ENCODE measurements around the gene RBM22. TPM values are rescaled to one million over a fixed set of nuclear protein-coding genes. Genes with fewer than 3 reads are reported as not detected.

RBM22 gene
- total and polyA plus RNA-seq, 10 of the 15 experiments (the other 5 are each of a cell fraction or from before 2014, with no cell fraction given) = 26.3 to 66.4 (median 43.0) TPM

- no peak for TF ChIP-seq TCF7 (IDR thresholded peaks at IDR 0.05; ENCODE audit: borderline replicate concordance)
Measured at GRCh38 chr5:150648294-150649107, 52.4 kb downstream of the RBM22 start (continued).

DNA sequence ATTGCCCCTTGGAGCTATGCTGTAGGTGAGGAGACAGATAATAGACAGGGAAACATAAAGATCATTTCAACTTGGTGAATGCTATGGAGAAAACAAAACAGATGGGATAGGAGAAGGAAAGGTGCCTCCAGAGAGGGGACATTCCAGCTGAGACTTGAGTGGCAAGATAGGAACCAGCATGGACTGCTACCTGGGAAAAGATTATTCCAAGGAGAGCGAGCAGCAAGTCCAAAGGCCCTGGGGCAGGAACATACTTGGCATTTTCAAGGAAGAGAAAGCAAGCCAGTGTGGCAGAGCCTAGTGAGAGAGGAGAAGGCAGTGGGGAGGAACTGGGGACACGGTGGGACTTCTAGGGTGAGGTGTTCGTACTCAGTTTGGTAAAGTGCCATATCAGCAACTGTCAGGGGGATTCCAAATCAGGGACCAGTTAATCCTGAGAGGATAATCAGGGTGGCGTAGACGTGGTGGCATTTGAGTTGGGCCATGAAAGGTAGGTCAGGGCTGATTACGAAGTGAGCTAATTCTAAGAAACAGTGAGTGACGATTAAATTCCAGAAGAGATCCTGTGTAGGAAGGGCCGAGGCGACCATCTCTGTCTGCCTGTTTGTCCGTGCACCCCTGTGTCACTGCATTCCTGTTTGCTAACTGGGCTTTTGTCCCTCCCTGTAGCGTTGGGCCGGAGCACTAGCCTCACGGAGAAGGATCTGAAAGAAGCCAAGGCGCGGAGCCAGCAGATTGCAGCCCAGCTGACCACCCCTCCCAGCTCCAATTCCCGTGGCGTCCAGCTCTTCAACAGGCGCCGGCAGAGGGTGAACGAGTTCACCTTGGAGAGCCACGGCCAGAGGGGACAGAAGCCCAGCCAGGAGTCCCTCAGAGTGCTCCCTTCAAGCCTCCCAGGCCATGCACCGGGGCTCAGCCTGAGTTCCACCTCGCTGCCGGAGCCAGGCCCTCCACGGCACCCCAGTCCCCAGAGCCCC lies 53.3 kb downstream of the RBM22 start:
- in situ Hi-C loops (cut with MboI) (no loop called here), intact Hi-C loops (cut with micrococcal nuclease; ENCODE audit: unreplicated experiment) (no loop called here)
- Histone ChIP-seq H3K4me3 (no peak overlapping the region), H3K27me3 (replicated peaks in 1 of 2; ENCODE audit: control insufficient read depth in 2 of 2, insufficient read depth in 2 of 2, low read length in 1 of 2) (no peaks in the 10 kb centered on the region), H3K9ac (ENCODE audit: control insufficient read depth, insufficient read depth, low read length) (no peak overlapping the region), H2AFZ (ENCODE audit: control insufficient read depth, low read depth, low read length) (no peak overlapping the region), H3K4me1 (ENCODE audit: control insufficient read depth, insufficient read depth, low read length) (0 out of 2 replicates have a peak, but pooled peaks cover 3% of the 10 kb centered on the region), H3K79me2 (ENCODE audit: control insufficient read depth, insufficient read depth, low read length) (no peaks in the 10 kb centered on the region), H3K9me3 (replicated peaks; ENCODE audit: control insufficient read depth, insufficient read depth, low read length) (no peaks in the 10 kb centered on the region), H3K27ac (ENCODE audit: control insufficient read depth, insufficient read depth) (no peak overlapping the region), H4K20me1 (ENCODE audit: control insufficient read depth, insufficient read depth) (no peaks in the 10 kb centered on the region), H3K36me3 (ENCODE audit: control insufficient read depth in 2 of 2, insufficient read depth in 2 of 2, low read length in 1 of 2) (no peaks in the 10 kb centered on the region), H3K4me2 (ENCODE audit: control insufficient read depth, insufficient read depth) (no peak overlapping the region)
- 63% methylated on average over 25 of the region's 25 CpGs for WGBS (ENCODE audit: insufficient coverage, insufficient replicate concordance, low lambda C conversion rate, missing lambda C conversion rate)
- no TSS peak for BruUV-seq (replicated peaks)
- ChIA-PET POLR2A (interaction anchor here (0.7 kb wide), 1 partner anchor 266 kb away, joined by 3 read pairs; no protein-coding TSS in a partner anchor), SMC1A (ENCODE audit: uncharacterized antibody, unreplicated experiment) (interaction anchor here (1.3 kb wide), 1 partner anchor 87 kb away, joined by 3 read pairs; no protein-coding TSS in a partner anchor), CTCF (no interaction called here), RAD21 (ENCODE audit: unreplicated experiment) (no interaction called here)
- TF ChIP-seq ASH2L (IDR thresholded peaks at IDR 0.05; ENCODE audit: borderline replicate concordance, low read depth) = no peak
- no peak for TF ChIP-seq RAD51 (IDR thresholded peaks at IDR 0.05)
- TF ChIP-seq ESRRA (IDR thresholded peaks at IDR 0.05; ENCODE audit: low read length) = no peak
- TF ChIP-seq KDM1A (IDR thresholded peaks at IDR 0.05; ENCODE audit: borderline replicate concordance) = no peak
- no peak for TF ChIP-seq ZNF687 (IDR thresholded peaks at IDR 0.05)
- no peak for TF ChIP-seq NR2C1 (IDR thresholded peaks at IDR 0.05)
- no peak for TF ChIP-seq ZNF592 (IDR thresholded peaks at IDR 0.05)
- no peak for TF ChIP-seq TBL1XR1 (IDR thresholded peaks at IDR 0.05; ENCODE audit: low read depth, low read length)
- FAIRE-seq (no peak), ATAC-seq (no peak), DNase-seq (ENCODE audit: low read depth, low spot score) (no peak)
